ENCODE measurements around the gene HSPBP1. TPM values are rescaled to one million over a fixed set of nuclear protein-coding genes. Genes with fewer than 3 reads are reported as not detected.
A peak's percentile ranks its signal among the peaks of the same experiment; 100 is the strongest.

The HSPBP1 gene
- total and polyA plus RNA-seq, 9 of the 15 experiments (the other 6 are each of a cell fraction or from before 2014, with no cell fraction given): 0.83 to 81.3 (median 21.8) TPM

- DNase-seq (ENCODE audit: extremely low read depth in 1 of 4, low spot score in 3 of 4): peak in 2 of 4 experiments; percentile 35 to 48
- ChIA-PET POLR2A (interaction anchor here (0.5 kb wide), 1 partner anchor 199 kb away, joined by 4 read pairs; no protein-coding TSS in a partner anchor), CTCF (ENCODE audit: low intra/inter-chr PET ratio) (no interaction called here)
- 0 out of 2 replicates have a peak overlapping the region, but pooled peaks have one; percentile 13 for H3K4me2 ChIP-seq (ENCODE audit: insufficient read depth, low read length)
- no peak overlapping the region for H3K9ac ChIP-seq (ENCODE audit: insufficient read depth in 1 of 2, low read depth in 2 of 2, low read length in 2 of 2)
- intact Hi-C loops (cut with micrococcal nuclease) (loop anchor here (5.0 kb wide), 2 partner anchors 32 to 82 kb away; partner anchors contain the start of genes KMT5C and RPL28), in situ Hi-C loops (cut with MboI) (no loop called here)
- peak; percentile 34; the same call in 1 of the 2 replicates for TF ChIP-seq POLR2G (IDR thresholded peaks at IDR 0.05; ENCODE audit: low read depth, low read length)
- no peak for TF ChIP-seq NFATC3 (IDR thresholded peaks at IDR 0.05)
- no peaks in the 10 kb centered on the region for H3K27me3 ChIP-seq (ENCODE audit: control insufficient read depth in 2 of 2, insufficient read depth in 2 of 2, low read length in 2 of 2)
- WGBS (ENCODE audit: insufficient coverage, low coverage, missing lambda C conversion rate): 41% methylated on average over 12 of the region's 14 CpGs
- no peak overlapping the region for H3K4me3 ChIP-seq
- H2AFZ ChIP-seq (ENCODE audit: low read depth, low read length): no peak overlapping the region
- H3K79me2 ChIP-seq (ENCODE audit: control insufficient read depth, insufficient read depth, low read length): no peaks in the 10 kb centered on the region
- peaks cover 9 to 49% of the 10 kb centered on the region in 2 experiments; a peak in 4 of 5 replicates for H3K4me1 ChIP-seq (replicated peaks in 1 of 2; ENCODE audit: control insufficient read depth in 2 of 2, insufficient read depth in 2 of 2, low read length in 2 of 2)
- no peaks in the 10 kb centered on the region; the same call in 1 of the 2 replicates for H3K9me3 ChIP-seq (replicated peaks; ENCODE audit: control insufficient read depth, insufficient read depth, low read depth, low read length)
- H3K27ac ChIP-seq (ENCODE audit: extremely low read depth, low read depth, low read length): no peak overlapping the region
- ATAC-seq: peak; percentile 26
- no peaks in the 10 kb centered on the region for H3K9me1 ChIP-seq (ENCODE audit: control insufficient read depth, insufficient read depth, low read length)
- no TSS peak for BruUV-seq (replicated peaks)
- H3K36me3 ChIP-seq (ENCODE audit: control insufficient read depth, insufficient read depth, low read length): peaks cover 5% of the 10 kb centered on the region; the same call in 1 of the 3 replicates
- no peak for FAIRE-seq
- H4K20me1 ChIP-seq (replicated peaks; ENCODE audit: control insufficient read depth, insufficient read depth, low read length): no peaks in the 10 kb centered on the region
Measured at GRCh38 chr19:55304980-55305379, 25.1 kb upstream of the HSPBP1 start.

- Histone ChIP-seq H3K9me3 (replicated peaks; ENCODE audit: control insufficient read depth, insufficient read depth, low read depth, low read length) (no peaks in the 10 kb centered on the region; the same call in 1 of the 2 replicates), H3K27ac (ENCODE audit: extremely low read depth, low read depth, low read length) (no peak overlapping the region), H2AFZ (ENCODE audit: low read depth, low read length) (no peak overlapping the region), H3K9ac (ENCODE audit: insufficient read depth in 1 of 2, low read depth in 2 of 2, low read length in 2 of 2) (no peak overlapping the region), H3K4me2 (ENCODE audit: insufficient read depth, low read length) (no peak overlapping the region), H3K9me1 (ENCODE audit: control insufficient read depth, insufficient read depth, low read length) (no peaks in the 10 kb centered on the region), H3K4me3 (no peak overlapping the region), H3K79me2 (ENCODE audit: control insufficient read depth, insufficient read depth, low read length) (no peaks in the 10 kb centered on the region), H3K27me3 (ENCODE audit: control insufficient read depth in 2 of 2, insufficient read depth in 2 of 2, low read length in 2 of 2) (no peaks in the 10 kb centered on the region), H3K4me1 (replicated peaks in 1 of 2; ENCODE audit: control insufficient read depth in 2 of 2, insufficient read depth in 2 of 2, low read length in 2 of 2) (peaks cover 9 to 44% of the 10 kb centered on the region in 2 experiments; a peak in 4 of 5 replicates), H4K20me1 (replicated peaks; ENCODE audit: control insufficient read depth, insufficient read depth, low read length) (no peaks in the 10 kb centered on the region), H3K36me3 (ENCODE audit: control insufficient read depth, insufficient read depth, low read length) (peaks cover 5% of the 10 kb centered on the region; the same call in 1 of the 3 replicates)
- intact Hi-C loops (cut with micrococcal nuclease) (loop anchor here (5.0 kb wide), 2 partner anchors 33 to 83 kb away; partner anchors contain the start of genes KMT5C and RPL28), in situ Hi-C loops (cut with MboI) (no loop called here)
- peak; percentile 87 for FAIRE-seq
- ChIA-PET CTCF (ENCODE audit: low intra/inter-chr PET ratio) (no interaction called here), POLR2A (interaction anchor here (0.9 to 2.6 kb wide), 2 partner anchors 16 to 103 kb away, joined by 3 to 12 read pairs; partner anchors contain the start of gene UBE2S)
- 50% methylated on average over 23 of the region's 39 CpGs for WGBS (ENCODE audit: insufficient coverage, low coverage, missing lambda C conversion rate)
- peak; percentile 92 for ATAC-seq
- DNase-seq (ENCODE audit: extremely low read depth in 1 of 4, low spot score in 3 of 4): peak; percentile 69 to 86 (median 78)
- BruUV-seq (replicated peaks): no TSS peak
- TF ChIP-seq NRF1 (conservative IDR thresholded peaks at IDR 0.05 in 1 of 2, IDR thresholded peaks at IDR 0.05 in 1 of 2) (peak; percentile 50 to 59), HINFP (tag; conservative IDR thresholded peaks at IDR 0.05; ENCODE audit: low read depth) (peak; percentile 93), HCFC1 (IDR thresholded peaks at IDR 0.05; ENCODE audit: low read depth, low read length) (peak; percentile 99), SIX5 (IDR thresholded peaks at IDR 0.05; ENCODE audit: borderline replicate concordance in 1 of 2, insufficient read depth in 1 of 2, low read depth in 1 of 2, low read length in 2 of 2) (peak; percentile 98), ZNF197 (CRISPR knock-in tag; IDR thresholded peaks at IDR 0.05; ENCODE audit: low read depth) (0 out of 2 replicates have a peak, but pooled peaks have one; percentile 66), RBM39 (optimal IDR thresholded peaks at IDR 0.05; ENCODE audit: low read depth, low read length) (no peak), CHD2 (IDR thresholded peaks at IDR 0.05; ENCODE audit: low read depth, low read length) (peak; percentile 24; the same call in 1 of the 2 replicates), ZNF175 (CRISPR knock-in tag; IDR thresholded peaks at IDR 0.05; ENCODE audit: low read depth) (0 out of 2 replicates have a peak, but pooled peaks have one; percentile 0), ZNF282 (CRISPR knock-in tag; IDR thresholded peaks at IDR 0.05) (no peak), TAF1 (IDR thresholded peaks at IDR 0.05; ENCODE audit: control insufficient read depth, extremely low read depth, insufficient read depth, low read length, severe bottlenecking) (no peak)
Measured at GRCh38 chr19:55304279-55304978, 24.5 kb upstream of the HSPBP1 start.
